SK-N-SH (cell line): ENCODE results near the gene RHCE.

Experiments
- CTCF ChIP-seq: fragments of 200-600 bp; sonication (generic); IDR thresholded peaks from 2 replicates; pipeline ENCODE4 v1.6.1; 2017; ENCODE audit warnings: antibody characterized with exemption, mild to moderate bottlenecking, moderate library complexity
- EP300 ChIP-seq, 2 experiments: IDR thresholded peaks; 2 replicates each; pipeline versions ENCODE4 v1.4.0 to v1.6.1; 2012; ENCODE audit warnings: borderline replicate concordance in 1 of 2, low read depth in 1 of 2, low read length in 1 of 2
- FOXJ3 ChIP-seq: sonication (generic); formaldehyde crosslinking; IDR thresholded peaks from 2 replicates; pipeline ENCODE4 v1.5.1; 2020; ENCODE audit warnings: mild to moderate bottlenecking, missing genetic modification reagents
- GATA2 ChIP-seq: sonication (generic); formaldehyde crosslinking; IDR thresholded peaks from 2 replicates; pipeline ENCODE4 v1.5.0; 2020; ENCODE audit warnings: mild to moderate bottlenecking, missing genetic modification reagents
- NFIC ChIP-seq: IDR thresholded peaks from 2 replicates; pipeline ENCODE4 v1.4.0; 2012; ENCODE audit warnings: borderline replicate concordance
- NRF1 ChIP-seq: IDR thresholded peaks from 2 replicates; pipeline ENCODE4 v1.6.1; 2012; ENCODE audit warnings: low read depth, mild to moderate bottlenecking, low read length
- POLR2AphosphoS5 ChIP-seq: IDR thresholded peaks from 2 replicates; pipeline ENCODE4 v1.6.1; 2012; ENCODE audit warnings: low read depth, low read length
- RAD21 ChIP-seq: IDR thresholded peaks from 2 replicates; pipeline ENCODE4 v1.6.1; 2012; ENCODE audit warnings: mild to moderate bottlenecking, low read length
- SIN3A ChIP-seq: IDR thresholded peaks from 2 replicates; pipeline ENCODE4 v1.6.1; 2012; ENCODE audit warnings: low read depth, mild to moderate bottlenecking, low read length, moderate library complexity, borderline replicate concordance
- SMC3 ChIP-seq: IDR thresholded peaks from 2 replicates; pipeline ENCODE4 v1.6.1; 2012; ENCODE audit warnings: low read depth, low read length, improper control_type of control experiment
- TAF1 ChIP-seq: IDR thresholded peaks from 2 replicates; pipeline ENCODE4 v1.6.1; 2012; ENCODE audit warnings: low read depth, mild to moderate bottlenecking, low read length, moderate library complexity, borderline replicate concordance
- USF1 ChIP-seq: IDR thresholded peaks from 2 replicates; pipeline ENCODE4 v1.4.0; 2012; ENCODE audit warnings: low read depth, borderline replicate concordance

GRCh38 chr1:25430967-25431881, 10.6 kb upstream of the RHCE start:
- TF ChIP-seq CTCF (no peak), EP300 (IDR thresholded peaks at IDR 0.05; ENCODE audit: borderline replicate concordance in 1 of 2, low read depth in 1 of 2, low read length in 1 of 2) (no peak), SMC3 (no peak), POLR2AphosphoS5 (no peak), USF1 (no peak), GATA2 (no peak), FOXJ3 (CRISPR knock-in tag) (no peak), RAD21 (no peak), NFIC (no peak), SIN3A (0 out of 2 replicates have a peak, but pooled peaks have one; percentile 32), TAF1 (no peak), NRF1 (no peak)
